Pancreas (tissue), 10 donors: Measurements from ENCODE around the gene KRT76. TPM values are rescaled to one million over a fixed set of nuclear protein-coding genes. Genes with fewer than 3 reads are reported as not detected.

Source experiments
- ATAC-seq, 4 donors: fragments of 200-7000 bp; cut with Tn5 transposase; one replicate each; pipeline versions ENCODE4 v1.8.0 to v1.9.1; 2020; ENCODE audit warnings: mild to moderate bottlenecking in 4 of 4, moderate library complexity in 4 of 4
- DNase-seq, 6 donors: peaks; one replicate each; pipeline ENCODE4 v3.0.0-alpha.2; 2020
- FAIRE-seq: peaks from 2 replicates; lab custom pipeline; 2012; peaks lifted over from hg19 to GRCh38; lab: Jason Lieb, UNC
- H3K27ac ChIP-seq, 4 donors: fragments of 200-600 bp; sonication (generic); 1 replicate in 3 of 4; 2 replicates in 1 of 4; pipeline versions ENCODE4 v1.5.0 to v1.8.0; 2020
- H3K27me3 ChIP-seq, 4 donors: fragments of 200-600 bp; one replicate each; pipeline ENCODE4 v1.8.0; 2021
- H3K36me3 ChIP-seq, 3 donors: fragments of 200-600 bp; sonication (generic) in 1 of 3; one replicate each; pipeline versions ENCODE4 v1.5.0 to v1.8.0; 2020 to 2021
- H3K4me1 ChIP-seq, 3 donors: fragments of 200-600 bp; one replicate each; pipeline ENCODE4 v1.8.0; 2021
- H3K4me3 ChIP-seq, 4 donors: fragments of 200-600 bp; sonication (generic) in 2 of 4; one replicate each; pipeline versions ENCODE4 v1.5.0 to v1.8.0; 2020 to 2021
- H3K9me3 ChIP-seq, 4 donors: fragments of 200-600 bp; one replicate each; pipeline ENCODE4 v1.8.0; 2021
- CTCF ChIP-seq, 4 donors: fragments of 200-600 bp; sonication (generic) in 3 of 4; IDR thresholded peaks; one replicate each; pipeline versions ENCODE4 v1.5.0 to v1.8.0; 2021; ENCODE audit warnings: antibody characterized with exemption in 4 of 4
- WGBS, 2 donors: extraction: QIAGEN DNeasy Blood & Tissue Kit; methylation state at CpG; one replicate each; pipeline ENCODE4 v1.1.7; 2013; 5-methylcytosine and 5-hydroxymethylcytosine counted together
- intact Hi-C, 3 donors: fragments of 100-400 bp; cut with DNase I; formaldehyde crosslinking; loops; one replicate each; pipeline versions ENCODE4 v1.11.1 to v1.14.2; 2022
- polyA plus RNA-seq, 2 donors: library from polyadenylated mRNA; stranded (reverse); fragments of 200-250 nt; gene quantifications; one replicate each; pipeline ENCODE4 v1.2.3, GENCODE V29; 2013
- total RNA-seq, 6 donors: library from RNA; stranded (reverse); fragmentation: NEBNext Ultra II Directional in 4 of 6; extraction: Animal tissue kit (Norgen Biotek cat#: 25700) in 4 of 6; gene quantifications; one replicate each; pipeline versions ENCODE4 v1.2.1 to v1.2.4, GENCODE V29; 2021 to 2023
- donor health status: healthy with polysubstance abuse.
- donor health status: DM: no; HTN: no; CAD: no; lungs with moderate emphysema.
- donor health status: DM: no; HTN: no; CAD: no.
- donor health status: control.
- donor health status: control.
- donor health status: Bipolar disorder and iron deficiency.
- donor health status: DM: yes; HTN: yes; CAD: no.
- donor health status: DM: no; HTN: no; CAD: no.
- donor health status: DM: no; HTN: no; CAD: no.
- donor health status: DM: yes; HTN: yes; CAD: no.

Gene KRT76
- total and polyA plus RNA-seq, 8 donors: not detected

- Histone ChIP-seq H3K36me3 (no peaks in the 10 kb centered on the region), H3K4me1 (no peaks in the 10 kb centered on the region), H3K4me3 (no peak overlapping the region), H3K9me3 (no peaks in the 10 kb centered on the region), H3K27me3 (no peaks in the 10 kb centered on the region), H3K27ac (no peak overlapping the region)
- no peak for FAIRE-seq
- 75 to 79% methylated on average over 9 of the region's 9 CpGs for WGBS, 2 donors
- DNase-seq: no peak
- intact Hi-C loops: no loop called here
- no peak for TF ChIP-seq CTCF (IDR thresholded peaks at IDR 0.05)
- no peak for ATAC-seq
These were observed 34.3 kb upstream of the KRT76 start for GRCh38 chr12:52811191-52812072.

GRCh38 chr12:52810554-52810953 is 33.4 kb upstream of the KRT76 start:
- 55 to 73% methylated on average over 5 of the region's 5 CpGs for WGBS, 2 donors
- FAIRE-seq (no peak), DNase-seq (no peak), ATAC-seq (no peak)
- H3K9me3 ChIP-seq: no peaks in the 10 kb centered on the region
- H3K4me3 ChIP-seq: no peak overlapping the region
- no peak overlapping the region for H3K27ac ChIP-seq
- H3K36me3 ChIP-seq: no peaks in the 10 kb centered on the region
- H3K27me3 ChIP-seq: no peaks in the 10 kb centered on the region
- TF ChIP-seq CTCF (IDR thresholded peaks at IDR 0.05): no peak
- intact Hi-C loops: no loop called here
- H3K4me1 ChIP-seq: no peaks in the 10 kb centered on the region

- FAIRE-seq: no peak
- Histone ChIP-seq H3K36me3 (no peaks in the 10 kb centered on the region), H3K27ac (no peak overlapping the region), H3K27me3 (no peaks in the 10 kb centered on the region), H3K4me1 (no peaks in the 10 kb centered on the region), H3K9me3 (no peaks in the 10 kb centered on the region), H3K4me3 (no peak overlapping the region)
- intact Hi-C loops: no loop called here
- DNase-seq: no peak
- WGBS, 2 donors: 63 to 78% methylated on average over 7 of the region's 7 CpGs
- TF ChIP-seq CTCF (IDR thresholded peaks at IDR 0.05): no peak
- no peak for ATAC-seq
These were observed 32.0 kb upstream of the KRT76 start for GRCh38 chr12:52809166-52809565.

GRCh38 chr12:52808573-52809160 is 31.5 kb upstream of the KRT76 start:
- ATAC-seq: no peak
- intact Hi-C loops: no loop called here
- DNase-seq: no peak

More at GRCh38 chr12:52808573-52809160, 31.5 kb upstream of the KRT76 start:
- Histone ChIP-seq H3K4me3 (no peak overlapping the region), H3K9me3 (no peaks in the 10 kb centered on the region), H3K27ac (no peak overlapping the region), H3K36me3 (no peaks in the 10 kb centered on the region), H3K27me3 (no peaks in the 10 kb centered on the region), H3K4me1 (no peaks in the 10 kb centered on the region)
- TF ChIP-seq CTCF (IDR thresholded peaks at IDR 0.05): no peak
- WGBS, 2 donors: 78 to 91% methylated on average over 8 of the region's 8 CpGs
- no peak for FAIRE-seq
